Neural crest cell (in vitro differentiated cells): Measurements from ENCODE around the gene CD69. TPM values are rescaled to one million over a fixed set of nuclear protein-coding genes. Genes with fewer than 3 reads are reported as not detected.
"Not testable (repeated sequence)": the region's sequence is repeated elsewhere in the genome, so short reads cannot be mapped to it uniquely, and the experiment has no call there.

Experiments used
- DNase-seq: peaks from one replicate; pipeline ENCODE4 v3.0.0; 2021; ENCODE audit warnings: low read depth, mixed read lengths, low spot score
- H3K27ac Mint-ChIP-seq: one replicate; pipeline ENCODE4 v1.8.0; 2021; ENCODE audit warnings: mild to moderate bottlenecking, mixed read lengths; ENCODE audit not compliant: unreplicated experiment
- H3K27me3 Mint-ChIP-seq: 2 replicates; pipeline ENCODE4 v1.8.0; 2021; ENCODE audit warnings: low read depth, mild to moderate bottlenecking, mixed read lengths
- H3K36me3 Mint-ChIP-seq: 2 replicates; pipeline ENCODE4 v1.8.0; 2021; ENCODE audit warnings: low read depth, mild to moderate bottlenecking, mixed read lengths
- H3K4me1 Mint-ChIP-seq: 2 replicates; pipeline ENCODE4 v1.8.0; 2021; ENCODE audit warnings: mixed read lengths
- H3K4me3 Mint-ChIP-seq: one replicate; pipeline ENCODE4 v1.8.0; 2021; ENCODE audit warnings: mild to moderate bottlenecking, mixed read lengths
- H3K9me3 Mint-ChIP-seq: 2 replicates; pipeline ENCODE4 v1.8.0; 2021; ENCODE audit warnings: mixed read lengths
- total RNA-seq: library from RNA; stranded (reverse); gene quantifications from 2 replicates; pipeline ENCODE4 v1.2.1, GENCODE V29; 2021
- TF ChIP-seq, protein P1 (sequence below): fragments of 200-600 bp; sonication (generic); conservative IDR thresholded peaks from 2 replicates; pipeline ENCODE4 v1.5.0; 2021; ENCODE audit warnings: antibody characterized with exemption, mild to moderate bottlenecking

CD69 gene
- total RNA-seq, 1 donor from 2014 or later: not detected

DNA sequence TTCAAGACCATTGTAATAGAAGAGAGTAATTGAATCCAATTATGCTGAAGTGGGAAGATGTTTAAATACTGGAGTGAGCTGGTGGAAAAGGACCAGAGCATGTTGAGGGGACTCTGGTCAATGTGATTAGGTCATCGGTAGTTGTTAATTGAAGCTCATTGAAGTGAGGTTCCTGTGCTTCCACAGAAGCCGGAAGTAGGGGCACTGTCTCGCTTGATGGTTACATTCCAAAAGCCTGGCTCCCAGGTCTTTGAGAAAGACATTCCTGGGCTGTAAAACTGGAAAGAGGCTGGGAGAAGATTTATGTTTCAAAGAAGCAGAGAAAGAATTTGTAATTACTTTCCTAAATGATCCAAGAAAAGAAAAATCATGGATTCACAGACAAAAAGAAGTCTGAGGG lies 15.5 kb downstream of the CD69 start:
- Mint-ChIP-seq H3K4me1 (no peaks in the 10 kb centered on the region), H3K27me3 (peaks cover 19% of the 10 kb centered on the region), H3K4me3 (no peak overlapping the region), H3K9me3 (no peaks in the 10 kb centered on the region), H3K36me3 (no peaks in the 10 kb centered on the region), H3K27ac (no peak overlapping the region)
- no peak for DNase-seq
- TF ChIP-seq, protein P1, sequence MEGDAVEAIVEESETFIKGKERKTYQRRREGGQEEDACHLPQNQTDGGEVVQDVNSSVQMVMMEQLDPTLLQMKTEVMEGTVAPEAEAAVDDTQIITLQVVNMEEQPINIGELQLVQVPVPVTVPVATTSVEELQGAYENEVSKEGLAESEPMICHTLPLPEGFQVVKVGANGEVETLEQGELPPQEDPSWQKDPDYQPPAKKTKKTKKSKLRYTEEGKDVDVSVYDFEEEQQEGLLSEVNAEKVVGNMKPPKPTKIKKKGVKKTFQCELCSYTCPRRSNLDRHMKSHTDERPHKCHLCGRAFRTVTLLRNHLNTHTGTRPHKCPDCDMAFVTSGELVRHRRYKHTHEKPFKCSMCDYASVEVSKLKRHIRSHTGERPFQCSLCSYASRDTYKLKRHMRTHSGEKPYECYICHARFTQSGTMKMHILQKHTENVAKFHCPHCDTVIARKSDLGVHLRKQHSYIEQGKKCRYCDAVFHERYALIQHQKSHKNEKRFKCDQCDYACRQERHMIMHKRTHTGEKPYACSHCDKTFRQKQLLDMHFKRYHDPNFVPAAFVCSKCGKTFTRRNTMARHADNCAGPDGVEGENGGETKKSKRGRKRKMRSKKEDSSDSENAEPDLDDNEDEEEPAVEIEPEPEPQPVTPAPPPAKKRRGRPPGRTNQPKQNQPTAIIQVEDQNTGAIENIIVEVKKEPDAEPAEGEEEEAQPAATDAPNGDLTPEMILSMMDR: no peak

DNA sequence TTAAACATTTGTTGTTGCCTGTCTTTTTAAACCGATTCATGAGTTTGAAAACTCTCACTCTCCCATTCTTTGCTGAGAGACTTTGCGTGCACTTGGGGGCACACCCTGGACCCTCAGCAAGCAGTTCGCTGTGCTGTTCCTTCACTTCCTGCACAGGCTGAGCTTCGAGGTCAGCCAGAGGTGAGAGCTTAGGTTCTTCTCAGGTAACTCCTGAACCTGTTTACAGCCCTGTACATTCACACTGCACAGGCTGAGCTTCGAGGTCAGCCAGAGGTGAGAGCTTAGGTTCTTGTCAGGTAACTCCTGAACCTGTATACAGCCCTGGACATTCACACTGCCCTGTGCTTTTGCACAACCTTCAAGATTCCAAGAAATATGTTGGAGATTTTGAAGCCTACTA lies 18.0 kb downstream of the CD69 start:
- TF ChIP-seq, protein P1: no peak
- DNase-seq: no peak
- no peaks in the 10 kb centered on the region for H3K4me1 Mint-ChIP-seq
- no peaks in the 10 kb centered on the region for H3K9me3 Mint-ChIP-seq
- no peaks in the 10 kb centered on the region for H3K36me3 Mint-ChIP-seq
- H3K27me3 Mint-ChIP-seq: peaks cover 17% of the 10 kb centered on the region
- H3K27ac Mint-ChIP-seq: peak overlapping the region; percentile 44
- H3K4me3 Mint-ChIP-seq: no peak overlapping the region

DNA sequence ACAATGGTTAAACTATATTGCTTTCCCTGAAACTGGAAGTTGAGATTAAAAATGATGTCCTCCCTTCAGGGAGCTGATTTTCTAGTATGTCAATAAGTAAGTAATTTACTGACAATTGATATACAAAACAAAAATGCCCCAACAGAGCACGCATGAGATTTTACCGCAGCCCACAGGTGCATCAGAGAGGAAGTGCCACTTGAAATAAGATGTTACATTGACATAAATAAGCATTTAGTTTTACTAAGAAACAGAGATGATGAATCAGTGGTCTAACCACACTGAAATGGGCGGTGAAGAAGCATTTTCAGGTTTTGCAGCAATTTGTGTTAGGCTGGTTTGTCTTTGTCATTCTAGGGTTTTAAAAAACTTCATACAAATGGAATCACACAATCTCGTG lies 19.0 kb downstream of the CD69 start:
- Mint-ChIP-seq H3K4me1 (no peaks in the 10 kb centered on the region), H3K27me3 (peaks cover 8% of the 10 kb centered on the region), H3K4me3 (no peak overlapping the region), H3K9me3 (no peaks in the 10 kb centered on the region), H3K36me3 (no peaks in the 10 kb centered on the region), H3K27ac (no peak overlapping the region)
- DNase-seq: no peak
- TF ChIP-seq, protein P1: no peak

DNA sequence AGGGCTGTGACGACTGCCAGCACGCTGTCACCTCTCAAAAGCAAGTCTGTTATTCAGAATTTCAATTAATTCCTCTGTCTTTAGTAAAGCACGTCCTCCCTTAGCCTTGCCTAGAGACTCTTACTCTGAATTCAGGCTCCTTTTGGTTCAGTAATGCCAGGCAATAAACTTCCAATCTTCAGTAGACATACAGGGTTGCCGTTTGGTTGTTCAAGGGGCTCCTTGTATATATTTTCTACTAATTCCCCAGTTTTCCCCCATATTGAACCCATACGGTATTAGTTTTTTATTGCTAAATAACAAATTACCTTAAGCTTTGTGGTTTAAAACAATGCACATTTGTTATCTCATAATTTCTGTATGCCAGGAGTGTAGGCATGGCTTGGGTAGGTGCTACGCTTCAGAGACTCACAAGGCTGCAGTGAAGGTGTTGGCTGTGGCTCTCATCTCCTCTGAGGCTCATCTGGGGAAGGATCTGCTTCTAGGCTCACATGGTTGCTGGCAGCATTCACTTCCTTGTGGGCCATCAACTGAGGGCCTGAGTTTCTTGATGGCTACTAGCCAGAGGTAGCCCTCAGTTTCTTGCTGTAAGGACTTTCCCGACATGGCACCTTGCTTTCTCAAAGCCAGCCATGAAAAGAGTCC lies 20.5 kb downstream of the CD69 start:
- no peaks in the 10 kb centered on the region for H3K4me1 Mint-ChIP-seq
- H3K27me3 Mint-ChIP-seq: peaks cover 7% of the 10 kb centered on the region
- TF ChIP-seq, protein P1: no peak
- no peaks in the 10 kb centered on the region for H3K36me3 Mint-ChIP-seq
- no peaks in the 10 kb centered on the region for H3K9me3 Mint-ChIP-seq
- H3K27ac Mint-ChIP-seq: no peak overlapping the region
- no peak overlapping the region for H3K4me3 Mint-ChIP-seq
- no peak for DNase-seq

DNA sequence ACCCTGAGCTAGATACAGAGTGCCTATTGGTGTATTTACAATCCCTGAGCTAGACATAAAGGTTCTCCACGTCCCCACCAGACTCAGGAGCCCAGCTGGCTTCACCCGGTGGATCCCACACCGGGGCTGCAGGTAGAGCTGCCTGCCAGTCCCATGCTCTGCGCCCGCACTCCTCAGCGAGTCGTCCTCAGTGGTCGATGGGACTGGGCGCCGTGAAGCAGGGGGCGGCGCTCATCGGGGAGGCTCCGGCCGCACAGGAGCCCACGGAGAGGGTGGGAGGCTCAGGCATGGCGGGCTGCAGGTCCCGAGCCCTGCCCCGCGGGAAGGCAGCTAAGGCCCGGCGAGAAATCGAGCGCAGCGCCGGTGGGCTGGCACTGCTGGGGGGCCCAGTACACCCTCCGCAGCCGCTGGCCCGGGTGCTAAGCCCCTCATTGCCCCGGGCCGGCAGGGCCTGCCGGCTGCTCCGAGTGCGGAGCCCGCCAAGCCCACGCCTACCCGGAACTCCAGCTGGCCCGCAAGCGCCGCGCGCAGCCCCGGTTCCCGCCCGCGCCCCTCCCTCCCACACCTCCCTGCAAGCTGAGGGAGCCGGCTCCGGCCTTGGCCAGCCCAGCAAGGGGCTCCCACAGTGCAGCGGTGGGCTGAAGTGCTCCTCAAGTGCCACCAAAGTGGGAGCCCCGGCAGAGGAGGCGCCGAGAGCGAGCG lies 21.1 kb downstream of the CD69 start:
- not testable (repeated sequence) for DNase-seq, H3K4me3 Mint-ChIP-seq, H3K27me3 Mint-ChIP-seq, H3K4me1 Mint-ChIP-seq, H3K36me3 Mint-ChIP-seq, H3K9me3 Mint-ChIP-seq, H3K27ac Mint-ChIP-seq

DNA sequence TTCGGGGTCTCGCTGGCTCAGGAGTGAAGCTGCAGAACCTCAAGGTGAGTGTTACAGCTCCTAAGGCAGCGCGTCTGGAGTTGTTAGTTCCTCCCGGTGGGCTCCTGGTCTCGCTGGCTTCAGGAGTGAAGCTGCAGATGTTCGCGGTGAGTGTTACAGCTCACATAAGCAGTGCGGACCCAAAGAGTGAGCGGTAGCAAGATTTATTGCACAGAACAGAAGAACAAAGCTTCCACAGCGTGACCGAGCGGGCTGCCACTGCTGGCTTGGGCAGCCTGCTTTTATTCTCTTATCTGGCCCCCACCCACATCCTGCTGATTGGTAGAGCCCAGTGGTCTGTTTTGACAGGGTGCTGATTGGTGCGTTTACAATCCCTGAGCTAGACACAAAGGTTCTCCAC lies 21.8 kb downstream of the CD69 start:
- not testable (repeated sequence) for H3K4me3 Mint-ChIP-seq, H3K27ac Mint-ChIP-seq, H3K4me1 Mint-ChIP-seq

More for the DNA sequence above, 21.8 kb downstream of the CD69 start:
- not testable (repeated sequence) for H3K27me3 Mint-ChIP-seq, DNase-seq, H3K9me3 Mint-ChIP-seq, H3K36me3 Mint-ChIP-seq
